A673 (cell line): ENCODE results near the gene EMC6. TPM values are rescaled to one million over a fixed set of nuclear protein-coding genes. Genes with fewer than 3 reads are reported as not detected.

ENCODE experiments used
- BruUV-seq: library from RNA; stranded (reverse); fragments of 400-500 nt; replicated peaks from 2 replicates; lab custom pipeline; 2021; lab: Mats Ljungman, UMichigan
- CTCF ChIA-PET: fragments of 300-600 bp; sonication (Branson Sonifier 250); formaldehyde crosslinking; loops from one replicate; lab custom pipeline; 2022; ENCODE audit warnings: antibody characterized with exemption; lab: Charles Lee
- POLR2A ChIA-PET: fragments of 300-600 bp; sonication (Branson Sonifier 250); formaldehyde crosslinking; loops from one replicate; lab custom pipeline; 2022; ENCODE audit warnings: antibody characterized with exemption; ENCODE audit not compliant: low non-redundant PET; lab: Charles Lee
- DNase-seq: peaks from one replicate; pipeline ENCODE4 v3.0.0-alpha.2; 2015; ENCODE audit warnings: low spot score
- H3K27ac ChIP-seq: fragments of 200-600 bp; sonication (generic); 2 replicates; pipeline ENCODE4 v1.5.1; 2016; ENCODE audit warnings: mixed run types, low read depth, mild to moderate bottlenecking, mixed read lengths, antibody characterized with exemption, low read length; ENCODE audit not compliant: poor library complexity, severe bottlenecking
- H3K27me3 ChIP-seq: fragments of 200-600 bp; sonication (generic); replicated peaks from 2 replicates; pipeline ENCODE4 v1.6.1; 2017; ENCODE audit warnings: mixed run types, low read depth, mild to moderate bottlenecking, mixed read lengths, antibody characterized with exemption, low read length; ENCODE audit not compliant: insufficient read depth, poor library complexity
- H3K36me3 ChIP-seq: fragments of 200-600 bp; sonication (generic); 2 replicates; pipeline ENCODE4 v1.6.1; 2016; ENCODE audit warnings: mixed run types, mild to moderate bottlenecking, mixed read lengths, antibody characterized with exemption, low read length; ENCODE audit not compliant: insufficient read depth, poor library complexity, severe bottlenecking
- H3K4me1 ChIP-seq: fragments of 200-600 bp; sonication (generic); 2 replicates; pipeline ENCODE4 v1.6.1; 2017; ENCODE audit warnings: mixed run types, mild to moderate bottlenecking, mixed read lengths, antibody characterized with exemption, low read length; ENCODE audit not compliant: insufficient read depth, poor library complexity, severe bottlenecking
- H3K4me3 ChIP-seq: fragments of 200-600 bp; sonication (generic); 2 replicates; pipeline ENCODE4 v1.5.1; 2016; ENCODE audit warnings: low read depth, mixed run types, mild to moderate bottlenecking, mixed read lengths, low read length; ENCODE audit not compliant: poor library complexity, severe bottlenecking
- H3K9me3 ChIP-seq: fragments of 200-600 bp; sonication (generic); 2 replicates; pipeline ENCODE4 v1.6.1; 2016; ENCODE audit warnings: mixed run types, low read depth, mild to moderate bottlenecking, mixed read lengths, antibody characterized with exemption, low read length; ENCODE audit not compliant: poor library complexity, severe bottlenecking
- CTCF ChIP-seq: fragments of 300-800, 200-600 bp; sonication (generic); conservative IDR thresholded peaks from 2 replicates; pipeline ENCODE4 v1.5.1; 2017; ENCODE audit warnings: low read depth, mild to moderate bottlenecking, antibody characterized with exemption, low read length, moderate library complexity, mixed read lengths
- EZH2 ChIP-seq: fragments of 200-600 bp; sonication (generic); IDR thresholded peaks from 2 replicates; pipeline ENCODE4 v1.6.1; 2017; ENCODE audit warnings: borderline replicate concordance, low read depth, mild to moderate bottlenecking, mixed read lengths, antibody characterized with exemption, low read length; ENCODE audit not compliant: poor library complexity, severe bottlenecking
- intact Hi-C: fragments of 100-400 bp; cut with micrococcal nuclease; formaldehyde crosslinking; loops from one replicate; pipeline ENCODE4 v1.10.0; 2022; ENCODE audit not compliant: unreplicated experiment
- total RNA-seq: library from RNA; stranded (reverse); gene quantifications from 2 replicates; pipeline ENCODE4 v1.2.3, GENCODE V29; 2021

The EMC6 gene
- total RNA-seq, 1 experiment from 2014 or later, result 70.9 TPM

GRCh38 chr17:3641717-3642486 is 26.7 kb upstream of the EMC6 start:
- Histone ChIP-seq H3K4me3 (no peak overlapping the region), H3K27ac (no peak overlapping the region), H3K4me1 (no peaks in the 10 kb centered on the region), H3K27me3 (no peaks in the 10 kb centered on the region), H3K36me3 (no peaks in the 10 kb centered on the region), H3K9me3 (no peaks in the 10 kb centered on the region)
- TF ChIP-seq EZH2 (no peak), CTCF (no peak)
- intact Hi-C loops, result loop anchor here (10.0 kb wide), 1 partner anchor 597 kb away; no protein-coding TSS in a partner anchor
- POLR2A ChIA-PET, result no interaction called here
- no TSS peak for BruUV-seq
- no peak for DNase-seq
- CTCF ChIA-PET, result no interaction called here

- no peak for DNase-seq
- ChIA-PET CTCF (no interaction called here), POLR2A (no interaction called here)
- H3K9me3 ChIP-seq, result no peaks in the 10 kb centered on the region
- no peak for TF ChIP-seq EZH2
- no peaks in the 10 kb centered on the region for H3K36me3 ChIP-seq
- no peaks in the 10 kb centered on the region for H3K4me1 ChIP-seq
- intact Hi-C loops, result loop anchor here (10.0 kb wide), 1 partner anchor 599 kb away; no protein-coding TSS in a partner anchor
- no peak overlapping the region for H3K27ac ChIP-seq
- no TSS peak for BruUV-seq
- H3K4me3 ChIP-seq, result no peak overlapping the region
- H3K27me3 ChIP-seq, result no peaks in the 10 kb centered on the region
These were observed 24.7 kb upstream of the EMC6 start for GRCh38 chr17:3643889-3644349.

GRCh38 chr17:3645310-3645709 is 23.3 kb upstream of the EMC6 start:
- H3K4me1 ChIP-seq, result no peaks in the 10 kb centered on the region
- H3K9me3 ChIP-seq, result no peaks in the 10 kb centered on the region
- H3K27ac ChIP-seq, result no peak overlapping the region
- no peak overlapping the region for H3K4me3 ChIP-seq
- no peaks in the 10 kb centered on the region for H3K27me3 ChIP-seq
- CTCF ChIA-PET, result no interaction called here
- TF ChIP-seq CTCF, result no peak
- no peak for TF ChIP-seq EZH2
- H3K36me3 ChIP-seq, result no peaks in the 10 kb centered on the region
- BruUV-seq, result no TSS peak
- POLR2A ChIA-PET, result no interaction called here
- intact Hi-C loops, result loop anchor here (10.0 kb wide), 1 partner anchor 601 kb away; no protein-coding TSS in a partner anchor
- no peak for DNase-seq
